NCI-H2029 (cell line): Measurements from ENCODE around the gene KRT77.

Source experiments
- DNase-seq: peaks from one replicate; lab custom pipeline; 2025; lab: John Stamatoyannopoulos, UW

KRT77 gene

GRCh38 chr12:52655251-52655650 lies 48.1 kb downstream of the KRT77 start:
- no peak for DNase-seq

DNA sequence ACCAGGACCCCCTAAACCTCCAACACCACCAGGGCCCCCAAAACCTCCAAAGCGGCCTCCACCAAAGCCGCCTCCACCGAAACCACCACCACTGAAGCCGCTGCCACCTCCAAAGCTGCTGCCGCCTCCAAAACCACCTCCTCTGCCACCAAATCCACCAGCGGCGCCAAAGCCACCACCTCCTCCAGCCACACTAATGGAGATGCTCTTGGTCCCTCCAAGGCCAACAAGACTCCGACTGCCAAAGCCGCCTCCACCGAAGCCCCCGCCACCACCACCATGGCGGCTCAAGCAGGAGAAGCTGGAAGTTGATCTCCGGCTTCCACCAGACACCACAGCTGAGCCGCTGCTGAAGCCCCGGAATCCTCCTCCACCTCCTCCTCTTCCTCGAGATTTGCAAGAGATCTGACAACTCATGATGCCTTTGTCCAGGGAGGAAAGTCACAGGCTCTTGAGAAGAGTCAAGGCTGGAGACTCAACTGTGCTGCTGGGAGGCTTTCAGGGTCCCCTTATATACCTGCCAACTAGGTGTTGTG lies 51.5 kb downstream of the KRT77 start, which contains the start of gene KRT2:
Gene KRT2, minus strand, starts transcription at position 486 of the 536 bp plus-strand sequence. Its CDS starts 69 bp downstream, at position 417.
- no peak for DNase-seq

GRCh38 chr12:52650520-52651081 lies 52.7 kb downstream of the KRT77 start:
- peak; percentile 23 for DNase-seq

- DNase-seq = no peak
Measured at GRCh38 chr12:52649066-52649465, 54.3 kb downstream of the KRT77 start.

DNA sequence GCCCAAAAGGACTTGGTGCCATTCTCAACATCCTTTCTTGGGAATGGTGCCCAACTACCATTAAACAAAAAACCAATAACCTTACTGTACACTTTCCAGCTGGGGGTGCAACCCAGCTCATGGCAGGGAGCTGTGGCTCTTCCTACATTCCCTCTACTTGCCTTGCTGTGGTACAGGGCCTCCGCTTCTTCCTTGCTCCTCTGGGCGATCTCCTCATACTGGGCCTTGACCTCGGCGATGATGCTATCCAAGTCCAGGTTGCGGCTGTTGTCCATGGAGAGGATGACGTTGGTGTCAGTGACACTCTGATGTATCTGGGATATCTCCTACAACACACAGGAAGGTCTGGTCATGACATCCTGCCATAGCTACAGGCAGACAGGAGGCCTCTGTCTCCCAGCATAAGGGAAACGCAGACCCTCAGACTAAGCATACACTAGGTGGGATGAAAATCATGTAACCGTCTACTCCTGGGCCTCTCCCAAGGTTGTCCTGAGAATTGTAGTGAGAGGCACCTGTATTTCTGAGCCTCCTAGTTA lies 55.2 kb downstream of the KRT77 start:
- DNase-seq = no peak

DNA sequence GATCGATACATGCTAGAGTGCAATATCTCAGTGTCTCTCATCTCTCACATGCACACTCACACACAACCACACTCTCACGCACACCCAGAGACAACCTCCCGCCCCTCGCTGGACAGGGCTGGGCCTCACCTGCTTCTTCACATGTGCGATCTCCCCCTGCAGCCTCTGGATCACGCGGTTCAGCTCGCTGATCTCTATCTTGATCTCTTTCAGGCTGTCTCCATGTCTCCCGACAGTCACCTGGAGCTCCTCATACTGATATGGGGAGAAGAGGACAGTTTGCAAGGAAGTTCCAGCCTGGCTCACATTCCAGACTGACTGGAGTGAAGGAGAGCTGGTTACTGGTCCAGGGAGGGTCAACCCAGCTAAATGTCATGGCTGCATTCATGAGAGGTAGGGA lies 55.7 kb downstream of the KRT77 start:
- DNase-seq = no peak

- no peak for DNase-seq
Measured at GRCh38 chr12:52646613-52647012, 56.7 kb downstream of the KRT77 start.

GRCh38 chr12:52645982-52646381 lies 57.3 kb downstream of the KRT77 start:
- no peak for DNase-seq

DNA sequence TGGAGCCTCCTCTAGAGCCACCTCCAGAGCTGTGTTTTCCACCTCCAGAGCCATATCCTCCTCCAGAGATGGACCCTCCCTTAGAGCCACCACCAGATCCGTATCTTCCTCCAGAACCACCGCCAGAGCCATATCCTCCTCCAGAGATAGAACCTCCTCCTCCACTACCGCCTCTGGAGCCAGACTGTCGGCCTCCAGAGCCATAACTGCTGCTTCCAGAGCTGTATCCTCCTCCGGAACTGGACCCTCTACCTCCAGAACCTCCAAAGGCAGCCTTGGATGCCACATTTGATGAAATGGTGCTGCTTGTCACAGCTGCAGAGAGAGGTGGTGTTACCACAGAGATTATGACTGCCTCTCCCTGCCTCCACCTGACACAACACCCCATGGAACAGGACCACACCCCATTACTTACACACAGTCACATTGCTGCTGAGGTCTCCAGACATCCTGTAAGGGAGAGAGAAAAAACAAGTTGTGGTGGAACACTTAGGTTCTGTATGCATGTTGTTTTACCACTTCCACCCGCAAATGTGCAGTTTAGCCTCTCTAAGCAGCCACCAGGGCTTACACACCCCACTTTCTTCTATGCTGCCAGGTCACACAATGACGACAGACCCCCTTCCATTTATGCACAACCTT lies 58.1 kb downstream of the KRT77 start:
- no peak for DNase-seq

DNA sequence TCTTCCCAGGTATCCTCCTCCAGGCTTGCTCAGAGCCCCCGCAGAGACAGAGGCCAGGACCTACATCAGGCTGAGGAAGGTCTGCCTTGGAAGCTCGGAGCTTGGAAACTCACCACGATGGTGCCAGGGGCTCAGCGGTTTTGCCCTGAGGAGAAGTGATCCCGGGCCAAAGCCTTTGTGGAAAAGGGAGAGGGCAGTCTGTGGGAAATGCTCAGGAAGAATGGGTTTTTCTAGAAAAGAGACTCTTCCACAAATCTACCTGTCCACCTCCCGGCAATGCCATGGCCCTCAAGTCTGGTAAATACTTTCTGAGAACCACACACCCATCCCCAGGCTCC lies 59.3 kb downstream of the KRT77 start:
- no peak for DNase-seq

DNA sequence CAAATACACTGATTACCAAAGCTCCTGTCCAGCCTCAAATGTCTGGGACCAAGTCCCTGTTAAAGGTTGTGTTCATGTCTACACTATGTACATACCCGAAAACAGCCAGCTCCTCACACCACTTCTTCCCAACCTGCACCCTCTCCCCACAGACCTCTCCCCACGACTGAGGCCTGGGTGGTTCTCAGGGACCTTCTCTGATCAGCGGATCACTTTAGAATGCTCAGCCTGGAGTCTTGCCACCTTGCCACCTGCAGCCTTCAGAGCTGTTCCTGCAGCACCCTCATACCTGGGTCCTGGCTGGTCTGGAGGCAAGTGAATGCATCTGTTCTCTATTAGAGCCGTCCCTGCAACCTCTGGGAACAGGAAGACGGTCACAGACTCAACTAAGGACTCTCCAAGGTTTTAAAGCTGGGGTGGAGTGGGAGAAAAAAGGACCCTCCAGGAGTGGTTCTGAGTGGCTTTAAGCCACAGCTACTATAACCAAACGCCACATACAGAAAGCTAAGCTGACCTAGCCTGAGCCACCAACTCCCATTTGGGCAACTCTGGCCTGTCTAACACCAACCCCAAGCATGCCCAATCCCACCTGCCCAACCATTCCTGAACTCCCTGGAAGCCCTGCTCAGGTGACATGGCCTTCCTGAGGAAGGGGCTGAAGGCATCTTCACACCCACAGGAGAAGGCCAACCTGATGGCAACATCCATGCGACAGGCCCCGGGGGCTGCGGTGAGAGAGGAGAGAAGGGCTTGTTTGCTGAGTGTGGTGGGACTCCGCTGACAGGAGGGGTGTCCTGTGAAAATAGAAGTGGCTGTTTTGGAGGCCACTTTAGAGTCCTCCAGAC lies 59.9 kb downstream of the KRT77 start:
- no peak for DNase-seq

GRCh38 chr12:52641468-52641867 lies 61.9 kb downstream of the KRT77 start:
- DNase-seq = no peak
